ENCODE results near the gene HSP90AA1.

DNA sequence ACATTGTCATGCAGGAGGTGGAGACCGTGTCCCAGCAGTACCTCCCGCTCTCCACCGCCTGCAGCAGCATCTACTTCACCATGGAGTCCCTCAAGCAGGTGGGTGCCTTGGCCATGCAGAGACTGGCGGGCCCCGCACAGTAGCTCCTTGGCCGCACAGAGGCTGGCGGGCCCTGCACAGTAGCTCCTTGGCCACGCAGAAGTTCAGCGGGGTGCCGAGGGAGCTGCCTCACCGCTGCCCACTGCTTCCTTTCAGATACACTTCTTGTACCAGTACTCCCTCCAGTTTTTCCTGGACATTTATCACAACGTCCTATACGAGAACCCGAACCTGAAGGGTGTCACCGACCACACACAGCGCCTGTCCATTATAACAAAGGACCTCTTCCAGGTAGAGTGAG, 47.7 kb downstream of the HSP90AA1 start:
- TF ChIP-seq, protein P1, sequence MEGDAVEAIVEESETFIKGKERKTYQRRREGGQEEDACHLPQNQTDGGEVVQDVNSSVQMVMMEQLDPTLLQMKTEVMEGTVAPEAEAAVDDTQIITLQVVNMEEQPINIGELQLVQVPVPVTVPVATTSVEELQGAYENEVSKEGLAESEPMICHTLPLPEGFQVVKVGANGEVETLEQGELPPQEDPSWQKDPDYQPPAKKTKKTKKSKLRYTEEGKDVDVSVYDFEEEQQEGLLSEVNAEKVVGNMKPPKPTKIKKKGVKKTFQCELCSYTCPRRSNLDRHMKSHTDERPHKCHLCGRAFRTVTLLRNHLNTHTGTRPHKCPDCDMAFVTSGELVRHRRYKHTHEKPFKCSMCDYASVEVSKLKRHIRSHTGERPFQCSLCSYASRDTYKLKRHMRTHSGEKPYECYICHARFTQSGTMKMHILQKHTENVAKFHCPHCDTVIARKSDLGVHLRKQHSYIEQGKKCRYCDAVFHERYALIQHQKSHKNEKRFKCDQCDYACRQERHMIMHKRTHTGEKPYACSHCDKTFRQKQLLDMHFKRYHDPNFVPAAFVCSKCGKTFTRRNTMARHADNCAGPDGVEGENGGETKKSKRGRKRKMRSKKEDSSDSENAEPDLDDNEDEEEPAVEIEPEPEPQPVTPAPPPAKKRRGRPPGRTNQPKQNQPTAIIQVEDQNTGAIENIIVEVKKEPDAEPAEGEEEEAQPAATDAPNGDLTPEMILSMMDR (conservative IDR thresholded peaks at IDR 0.05), result no peak
- no peak for TF ChIP-seq EZH2 (IDR thresholded peaks at IDR 0.05; ENCODE audit: low read depth)
